ENCODE data around the gene VAMP1. TPM values are rescaled to one million over a fixed set of nuclear protein-coding genes. Genes with fewer than 3 reads are reported as not detected.
"Not testable (repeated sequence)": the region's sequence is repeated elsewhere in the genome, so short reads cannot be mapped to it uniquely, and the experiment has no call there.

Gene VAMP1
- total and polyA plus RNA-seq, 2 experiments from 2014 or later, result 15.1 to 28.4 TPM

- Histone ChIP-seq H3K27me3 (no peaks in the 10 kb centered on the region), H3K27ac (no peak overlapping the region), H3K4me3 (no peak overlapping the region), H3K4me1 (ENCODE audit: low read depth) (peaks cover 4% of the 10 kb centered on the region), H3K9me3 (ENCODE audit: low read depth) (no peaks in the 10 kb centered on the region), H3K36me3 (peaks cover 8% of the 10 kb centered on the region)
- TF ChIP-seq, protein P1, sequence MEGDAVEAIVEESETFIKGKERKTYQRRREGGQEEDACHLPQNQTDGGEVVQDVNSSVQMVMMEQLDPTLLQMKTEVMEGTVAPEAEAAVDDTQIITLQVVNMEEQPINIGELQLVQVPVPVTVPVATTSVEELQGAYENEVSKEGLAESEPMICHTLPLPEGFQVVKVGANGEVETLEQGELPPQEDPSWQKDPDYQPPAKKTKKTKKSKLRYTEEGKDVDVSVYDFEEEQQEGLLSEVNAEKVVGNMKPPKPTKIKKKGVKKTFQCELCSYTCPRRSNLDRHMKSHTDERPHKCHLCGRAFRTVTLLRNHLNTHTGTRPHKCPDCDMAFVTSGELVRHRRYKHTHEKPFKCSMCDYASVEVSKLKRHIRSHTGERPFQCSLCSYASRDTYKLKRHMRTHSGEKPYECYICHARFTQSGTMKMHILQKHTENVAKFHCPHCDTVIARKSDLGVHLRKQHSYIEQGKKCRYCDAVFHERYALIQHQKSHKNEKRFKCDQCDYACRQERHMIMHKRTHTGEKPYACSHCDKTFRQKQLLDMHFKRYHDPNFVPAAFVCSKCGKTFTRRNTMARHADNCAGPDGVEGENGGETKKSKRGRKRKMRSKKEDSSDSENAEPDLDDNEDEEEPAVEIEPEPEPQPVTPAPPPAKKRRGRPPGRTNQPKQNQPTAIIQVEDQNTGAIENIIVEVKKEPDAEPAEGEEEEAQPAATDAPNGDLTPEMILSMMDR (IDR thresholded peaks at IDR 0.05; ENCODE audit: low read depth, low read length), result no peak
- peak in 1 of 2 donors; percentile 5 for DNase-seq (ENCODE audit: low read depth in 1 of 2, low spot score in 1 of 2)
Measured at GRCh38 chr12:6489449-6489848, 19.0 kb upstream of the VAMP1 start.

DNA sequence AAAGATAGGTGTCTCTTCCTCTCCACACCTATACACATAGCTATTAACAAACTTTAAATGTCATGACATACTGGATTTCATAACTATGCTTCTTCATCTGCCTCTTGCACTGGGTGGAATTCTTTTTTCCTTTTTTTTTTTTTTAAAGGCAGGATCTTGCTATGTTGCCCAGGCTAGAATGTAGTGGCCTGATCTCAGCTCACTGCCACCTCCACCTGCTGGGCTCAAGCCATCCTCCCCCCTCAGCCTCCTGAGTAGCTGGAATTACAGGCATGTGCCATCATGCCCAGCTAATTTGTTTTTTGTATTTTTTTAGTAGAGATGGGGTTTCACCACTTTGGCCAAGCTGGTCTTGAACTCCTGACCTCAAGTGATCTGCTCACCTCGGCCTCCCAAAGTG, 17.8 kb upstream of the VAMP1 start:
- peaks cover 3% of the 10 kb centered on the region for H3K4me1 ChIP-seq (ENCODE audit: low read depth)
- peaks cover 8% of the 10 kb centered on the region for H3K36me3 ChIP-seq
- no peak overlapping the region for H3K27ac ChIP-seq
- no peaks in the 10 kb centered on the region for H3K27me3 ChIP-seq
- no peak overlapping the region for H3K4me3 ChIP-seq
- H3K9me3 ChIP-seq (ENCODE audit: low read depth), result no peaks in the 10 kb centered on the region
- DNase-seq (ENCODE audit: low read depth in 1 of 2, low spot score in 1 of 2), result no peak
- TF ChIP-seq, protein P1 (IDR thresholded peaks at IDR 0.05; ENCODE audit: low read depth, low read length), result no peak

- H3K27ac ChIP-seq, result no peak overlapping the region
- no peaks in the 10 kb centered on the region for H3K9me3 ChIP-seq (ENCODE audit: low read depth)
- H3K27me3 ChIP-seq, result no peaks in the 10 kb centered on the region
- no peak overlapping the region for H3K4me3 ChIP-seq
- peak in 1 of 2 donors; percentile 25 for DNase-seq (ENCODE audit: low read depth in 1 of 2, low spot score in 1 of 2)
- H3K4me1 ChIP-seq (ENCODE audit: low read depth), result no peaks in the 10 kb centered on the region
- TF ChIP-seq, protein P1 (IDR thresholded peaks at IDR 0.05; ENCODE audit: low read depth, low read length), result no peak
- no peaks in the 10 kb centered on the region for H3K36me3 ChIP-seq
Measured at GRCh38 chr12:6478416-6478815, 7.9 kb upstream of the VAMP1 start.

DNA sequence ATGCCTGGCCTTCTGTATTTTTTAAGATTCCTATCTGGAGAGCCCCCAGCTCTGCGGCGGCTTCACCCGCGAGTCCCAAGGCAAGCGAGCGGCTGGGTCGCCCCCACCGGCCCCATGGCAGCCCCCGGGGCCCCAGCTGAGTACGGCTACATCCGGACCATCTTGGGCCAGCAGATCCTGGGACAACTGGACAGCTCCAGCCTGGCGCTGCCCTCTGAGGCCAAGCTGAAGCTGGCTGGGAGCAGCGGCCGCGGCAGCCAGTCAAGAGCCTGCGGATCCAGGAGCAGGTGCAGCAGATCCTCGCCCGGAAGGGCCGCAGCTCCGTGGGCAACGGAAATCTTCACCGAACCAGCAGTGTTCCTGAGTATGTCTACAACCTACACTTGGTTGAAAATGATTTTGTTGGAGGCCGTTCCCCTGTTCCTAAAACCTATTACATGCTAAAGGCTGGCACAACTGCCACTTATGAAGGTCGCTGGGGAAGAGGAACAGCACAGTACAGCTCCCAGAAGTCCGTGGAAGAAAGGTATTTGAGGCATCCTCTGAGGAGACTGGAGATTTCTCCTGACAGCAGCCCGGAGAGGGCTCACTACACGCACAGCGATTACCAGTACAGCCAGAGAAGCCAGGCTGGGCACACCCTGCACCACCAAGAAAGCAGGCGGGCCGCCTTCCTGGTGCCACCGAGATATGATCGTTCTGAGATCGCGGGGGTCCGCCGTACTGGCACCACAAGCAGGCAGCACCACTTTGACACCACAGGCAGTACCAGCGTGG, 7.3 kb upstream of the VAMP1 start:
- not testable (repeated sequence) for H3K27me3 ChIP-seq; H3K9me3 ChIP-seq (ENCODE audit: low read depth); H3K36me3 ChIP-seq; DNase-seq (ENCODE audit: low read depth in 1 of 2, low spot score in 1 of 2); H3K4me1 ChIP-seq (ENCODE audit: low read depth); H3K4me3 ChIP-seq; H3K27ac ChIP-seq

DNA sequence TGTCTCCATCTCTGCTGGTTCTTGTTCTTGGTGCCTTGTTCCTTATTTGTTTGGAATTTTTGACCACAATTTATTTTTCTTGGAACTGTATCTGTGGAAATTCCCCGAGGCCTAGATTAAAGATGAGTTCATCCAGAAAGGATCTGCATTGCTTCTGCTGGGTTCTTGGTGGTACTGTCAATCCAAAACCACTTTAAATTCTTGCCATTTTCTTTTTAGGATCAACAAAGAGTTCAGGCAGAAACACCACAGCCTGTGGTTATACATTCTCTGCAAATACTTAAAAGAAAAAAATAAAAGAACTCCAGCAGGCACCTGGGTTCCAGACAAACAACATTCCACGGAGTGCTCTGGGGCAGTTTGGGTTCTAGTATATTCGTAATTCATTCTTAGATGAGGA, 6.0 kb upstream of the VAMP1 start:
- DNase-seq (ENCODE audit: low read depth in 1 of 2, low spot score in 1 of 2), result peak in 1 of 2 donors; percentile 74
- Histone ChIP-seq H3K4me3 (no peak overlapping the region), H3K27ac (no peak overlapping the region), H3K27me3 (no peaks in the 10 kb centered on the region), H3K9me3 (ENCODE audit: low read depth) (no peaks in the 10 kb centered on the region), H3K36me3 (no peaks in the 10 kb centered on the region), H3K4me1 (ENCODE audit: low read depth) (no peaks in the 10 kb centered on the region)
- TF ChIP-seq, protein P1 (IDR thresholded peaks at IDR 0.05; ENCODE audit: low read depth, low read length), result no peak

- not testable (repeated sequence) for H3K36me3 ChIP-seq; H3K4me1 ChIP-seq (ENCODE audit: low read depth); H3K27me3 ChIP-seq; H3K27ac ChIP-seq; H3K4me3 ChIP-seq; H3K9me3 ChIP-seq (ENCODE audit: low read depth); DNase-seq (ENCODE audit: low read depth in 1 of 2, low spot score in 1 of 2)
Measured at GRCh38 chr12:6475233-6475975, 4.9 kb upstream of the VAMP1 start.
